ENCODE measurements around the gene GRB10. TPM values are rescaled to one million over a fixed set of nuclear protein-coding genes. Genes with fewer than 3 reads are reported as not detected.

GRB10 gene
- total and polyA plus RNA-seq, 2 donors (not counting 3 experiments of a cell fraction or from before 2014, with no cell fraction given): 43.7 to 240 TPM

GRCh38 chr7:50592940-50593339 is 189.8 kb downstream of the GRB10 start:
- dilution Hi-C loops (cut with MboI; ENCODE audit: extremely low pct_ligation_motif_present, low sequenced_read_pairs): no loop called here
- CTCF ChIA-PET: interaction anchor here (1.7 kb wide), 1 partner anchor 548 kb away, joined by 3 read pairs; no protein-coding TSS in a partner anchor
- Histone ChIP-seq H3K9me1 (replicated peaks; ENCODE audit: control insufficient read depth, extremely low read depth, insufficient read depth, low read length) (no peaks in the 10 kb centered on the region), H3K79me2 (ENCODE audit: control insufficient read depth, insufficient read depth, low read length) (no peaks in the 10 kb centered on the region), H3K4me2 (ENCODE audit: insufficient read depth, low read length) (no peak overlapping the region), H2AFZ (ENCODE audit: low read depth, low read length) (no peak overlapping the region), H3K27me3 (ENCODE audit: control insufficient read depth in 2 of 2, insufficient read depth in 2 of 2, low read length in 2 of 2) (no peaks in the 10 kb centered on the region), H3K36me3 (ENCODE audit: control insufficient read depth in 2 of 2, extremely low read depth in 1 of 2, insufficient read depth in 2 of 2, low read length in 2 of 2) (peaks cover 14 to 36% of the 10 kb centered on the region in 2 experiments), H3K9ac (replicated peaks; ENCODE audit: extremely low read depth, insufficient read depth, low read length) (no peak overlapping the region), H3K4me3 (replicated peaks in 1 of 3; ENCODE audit: insufficient read depth in 1 of 3, low read depth in 1 of 3, low read length in 3 of 3) (no peak overlapping the region), H4K20me1 (replicated peaks; ENCODE audit: control insufficient read depth, extremely low read depth, insufficient read depth, low read length) (no peaks in the 10 kb centered on the region), H3K4me1 (ENCODE audit: control insufficient read depth, extremely low read depth, insufficient read depth, low read length) (peaks cover 3% of the 10 kb centered on the region), H3K9me3 (replicated peaks; ENCODE audit: control insufficient read depth, insufficient read depth, low read length) (no peaks in the 10 kb centered on the region), H3K27ac (ENCODE audit: insufficient read depth, low read depth, low read length) (no peak overlapping the region)
- intact Hi-C loops (cut with micrococcal nuclease): no loop called here
- BruUV-seq (replicated peaks): no TSS peak
- no peak for DNase-seq (ENCODE audit: low read depth, low spot score)
- FAIRE-seq: no peak
- POLR2A ChIA-PET: no interaction called here
- TF ChIP-seq CTCF (IDR thresholded peaks at IDR 0.05; ENCODE audit: extremely low read depth in 1 of 2, insufficient read depth in 1 of 2, low read depth in 1 of 2, low read length in 2 of 2): no peak
- TF ChIP-seq POLR2AphosphoS5 (IDR thresholded peaks at IDR 0.05; ENCODE audit: insufficient read depth, low read depth, low read length): no peak
- no peak for TF ChIP-seq GATA2 (IDR thresholded peaks at IDR 0.05; ENCODE audit: insufficient read depth, insufficient read length, low read depth, low read length)
- no peak for TF ChIP-seq JUN (IDR thresholded peaks at IDR 0.05; ENCODE audit: borderline replicate concordance, insufficient read depth, insufficient read length, low read depth)
- TF ChIP-seq FOS (IDR thresholded peaks at IDR 0.05; ENCODE audit: borderline replicate concordance, insufficient read depth, low read length): no peak
- no peak for TF ChIP-seq MYC (IDR thresholded peaks at IDR 0.05; ENCODE audit: low read depth, low read length)
- TF ChIP-seq EZH2 (IDR thresholded peaks at IDR 0.05; ENCODE audit: borderline replicate concordance, low read depth, low read length, severe bottlenecking): no peak

All from endothelial cell of umbilical vein (primary cell).